Keratinocyte (primary cell): ENCODE results near the gene SPRED3. TPM values are rescaled to one million over a fixed set of nuclear protein-coding genes. Genes with fewer than 3 reads are reported as not detected.
A peak's percentile ranks its signal among the peaks of the same experiment; 100 is the strongest.

Experiments used
- DNase-seq: peaks from one replicate; pipeline ENCODE4 v3.0.0-alpha.2; 2011; ENCODE audit warnings: low read depth, missing footprints, low spot score
- FAIRE-seq: peaks from 2 replicates; lab custom pipeline; 2011; peaks lifted over from hg19 to GRCh38; lab: Jason Lieb, UNC
- H2AFZ ChIP-seq: 2 replicates; pipeline ENCODE4 v1.6.0; 2012; ENCODE audit warnings: low read length, control low read depth, inconsistent platforms; ENCODE audit not compliant: control insufficient read depth
- H3K27ac ChIP-seq: 2 replicates; pipeline ENCODE4 v1.5.1; 2011; ENCODE audit warnings: low read length; ENCODE audit not compliant: control insufficient read depth, insufficient read depth
- H3K27me3 ChIP-seq: 3 replicates; pipeline ENCODE4 v1.6.0; 2011; ENCODE audit warnings: low read length; ENCODE audit not compliant: control insufficient read depth, insufficient read depth; ENCODE audit errors: extremely low read depth
- H3K36me3 ChIP-seq, 2 experiments: 2 replicates in 1 of 2; 3 replicates in 1 of 2; pipeline ENCODE4 v1.5.1; 2011; ENCODE audit warnings: low read length in 2 of 2, mild to moderate bottlenecking in 1 of 2; ENCODE audit not compliant: control insufficient read depth in 2 of 2, insufficient read depth in 2 of 2; ENCODE audit errors: extremely low read depth in 1 of 2
- H3K4me1 ChIP-seq: 3 replicates; pipeline ENCODE4 v1.5.1; 2011; ENCODE audit warnings: low read length; ENCODE audit not compliant: control insufficient read depth, insufficient read depth; ENCODE audit errors: extremely low read depth
- H3K4me2 ChIP-seq: 3 replicates; pipeline ENCODE4 v1.6.0; 2011; ENCODE audit warnings: low read depth, low read length; ENCODE audit not compliant: control insufficient read depth, insufficient read depth; ENCODE audit errors: extremely low read depth
- H3K4me3 ChIP-seq, 3 experiments: fragments of 200-600 bp in 1 of 3; sonication (generic) in 1 of 3; 2 replicates in 2 of 3; 3 replicates in 1 of 3; pipeline ENCODE4 v1.5.1; 2011 to 2016; ENCODE audit warnings: low read length in 3 of 3, mild to moderate bottlenecking in 3 of 3, control low read depth in 2 of 3, inconsistent platforms in 1 of 3, low read depth in 1 of 3, mixed read lengths in 1 of 3, mixed run types in 1 of 3, moderate library complexity in 1 of 3; ENCODE audit not compliant: control insufficient read depth in 2 of 3, insufficient read depth in 2 of 3; ENCODE audit errors: extremely low read depth in 1 of 3
- H3K79me2 ChIP-seq: 2 replicates; pipeline ENCODE4 v1.6.0; 2012; ENCODE audit warnings: low read length; ENCODE audit not compliant: control insufficient read depth, insufficient read depth
- H3K9ac ChIP-seq: 3 replicates; pipeline ENCODE4 v1.6.0; 2011; ENCODE audit warnings: low read length; ENCODE audit not compliant: control insufficient read depth, insufficient read depth; ENCODE audit errors: extremely low read depth
- H3K9me1 ChIP-seq: 3 replicates; pipeline ENCODE4 v1.6.0; 2011; ENCODE audit warnings: low read length; ENCODE audit not compliant: control insufficient read depth, insufficient read depth; ENCODE audit errors: extremely low read depth
- H3K9me3 ChIP-seq: 2 replicates; pipeline ENCODE4 v1.5.1; 2012; ENCODE audit warnings: low read depth, low read length; ENCODE audit not compliant: control insufficient read depth
- H4K20me1 ChIP-seq: 3 replicates; pipeline ENCODE4 v1.6.0; 2011; ENCODE audit warnings: low read length; ENCODE audit not compliant: control insufficient read depth, insufficient read depth; ENCODE audit errors: extremely low read depth
- CTCF ChIP-seq, 3 experiments: IDR thresholded peaks in 1 of 3; conservative IDR thresholded peaks in 1 of 3; optimal IDR thresholded peaks in 1 of 3; 2 replicates in 2 of 3; 3 replicates in 1 of 3; pipeline versions ENCODE3 to v1.5.1; 2011; ENCODE audit warnings: low read length in 3 of 3, mild to moderate bottlenecking in 3 of 3, moderate library complexity in 2 of 3, control low read depth in 1 of 3, inconsistent platforms in 1 of 3; ENCODE audit not compliant: insufficient read depth in 2 of 3; ENCODE audit errors: extremely low read depth in 1 of 3
- EZH2 ChIP-seq: IDR thresholded peaks from one replicate; pipeline ENCODE4 v1.6.1; 2012; ENCODE audit warnings: inconsistent platforms, mild to moderate bottlenecking, low read length, moderate library complexity
- dilution Hi-C: fragments of 300-500 bp; cut with MboI; formaldehyde crosslinking; loops from one replicate; pipeline ENCODE4 v1.7.0; 2020; ENCODE audit warnings: low sequenced_read_pairs; ENCODE audit not compliant: extremely low pct_ligation_motif_present
- polyA plus RNA-seq, 5 experiments: library from polyadenylated mRNA; depleted of rRNA in 3 of 5; stranded (reverse) in 3 of 5; stranded (forward) in 1 of 5; unstranded in 1 of 5; fragments of >200 nt; gene quantifications; 1 replicate in 1 of 5; 2 replicates in 3 of 5; 3 replicates in 1 of 5; pipeline versions ENCODE4 v1.2.1 to v1.2.3, GENCODE V29; 2011 to 2012; ENCODE audit warnings: missing spikeins in 2 of 5, low read depth in 1 of 5, low replicate concordance in 1 of 5

SPRED3 gene
- polyA plus RNA-seq, 1 donor (not counting 4 experiments of a cell fraction or from before 2014, with no cell fraction given) = 2.6 TPM

- H3K9ac ChIP-seq = no peak overlapping the region
- H3K4me1 ChIP-seq = peaks cover 21% of the 10 kb centered on the region
- no peak overlapping the region for H3K4me2 ChIP-seq
- H3K36me3 ChIP-seq = peaks cover 12 to 36% of the 10 kb centered on the region in 2 experiments
- H3K4me3 ChIP-seq = no peak overlapping the region
- dilution Hi-C loops = no loop called here
- peaks cover 14% of the 10 kb centered on the region for H4K20me1 ChIP-seq
- no peak for DNase-seq
- no peaks in the 10 kb centered on the region for H3K9me3 ChIP-seq
- peaks cover 6% of the 10 kb centered on the region for H3K9me1 ChIP-seq
- H2AFZ ChIP-seq = no peak overlapping the region
- H3K79me2 ChIP-seq = peaks cover 7% of the 10 kb centered on the region
- no peak for TF ChIP-seq CTCF (optimal IDR thresholded peaks at IDR 0.05 in 1 of 3, IDR thresholded peaks at IDR 0.05 in 1 of 3, conservative IDR thresholded peaks at IDR 0.05 in 1 of 3; ENCODE audit: extremely low read depth in 1 of 3, insufficient read depth in 2 of 3, low read length in 3 of 3)
- no peak for TF ChIP-seq EZH2
- FAIRE-seq = no peak
- no peaks in the 10 kb centered on the region for H3K27me3 ChIP-seq
- no peak overlapping the region for H3K27ac ChIP-seq
Observed at GRCh38 chr19:38385804-38386257, 2.7 kb upstream of the SPRED3 start.

GRCh38 chr19:38386300-38386970 is 2.1 kb upstream of the SPRED3 start:
- H3K4me3 ChIP-seq = peak overlapping the region in 1 of 3 experiments; percentile 74
- H3K9me1 ChIP-seq = peaks cover 5% of the 10 kb centered on the region
- no peak overlapping the region for H3K9ac ChIP-seq
- H2AFZ ChIP-seq = no peak overlapping the region
- DNase-seq = no peak
- TF ChIP-seq EZH2 (no peak), CTCF (optimal IDR thresholded peaks at IDR 0.05 in 1 of 3, IDR thresholded peaks at IDR 0.05 in 1 of 3, conservative IDR thresholded peaks at IDR 0.05 in 1 of 3; ENCODE audit: extremely low read depth in 1 of 3, insufficient read depth in 2 of 3, low read length in 3 of 3) (no peak)
- FAIRE-seq = no peak
- H4K20me1 ChIP-seq = peaks cover 9% of the 10 kb centered on the region
- peaks cover 21% of the 10 kb centered on the region for H3K4me1 ChIP-seq
- H3K9me3 ChIP-seq = no peaks in the 10 kb centered on the region
- H3K27me3 ChIP-seq = no peaks in the 10 kb centered on the region
- peaks cover 4% of the 10 kb centered on the region for H3K79me2 ChIP-seq
- peak overlapping the region; percentile 95 for H3K4me2 ChIP-seq
- H3K27ac ChIP-seq = no peak overlapping the region
- peaks cover 11 to 30% of the 10 kb centered on the region in 2 experiments for H3K36me3 ChIP-seq
- dilution Hi-C loops = no loop called here
